ENCODE results near the gene CLTCL1.
"Not testable (repeated sequence)": the region's sequence is repeated elsewhere in the genome, so short reads cannot be mapped to it uniquely, and the experiment has no call there.

Gene CLTCL1

GRCh38 chr22:19258968-19259288, 32.6 kb downstream of the CLTCL1 start:
- H3K27ac ChIP-seq (ENCODE audit: low read depth in 2 of 2, low read length in 2 of 2); H3K36me3 ChIP-seq (ENCODE audit: control insufficient read depth in 2 of 2, insufficient read depth in 2 of 2, low read length in 2 of 2); H3K9ac ChIP-seq (ENCODE audit: low read depth in 1 of 2, low read length in 2 of 2); H3K9me3 ChIP-seq (ENCODE audit: control insufficient read depth in 2 of 2, low read length in 2 of 2); H3K4me3 ChIP-seq (ENCODE audit: low read length in 2 of 2); H3K27me3 ChIP-seq (ENCODE audit: control insufficient read depth in 2 of 2, insufficient read depth in 2 of 2, low read length in 2 of 2); H3K4me1 ChIP-seq (ENCODE audit: control insufficient read depth in 2 of 2, insufficient read depth in 2 of 2, low read length in 2 of 2): not testable (repeated sequence)

GRCh38 chr22:19258371-19258770, 33.1 kb downstream of the CLTCL1 start:
- no peak overlapping the region for H3K4me3 ChIP-seq (ENCODE audit: low read length in 2 of 2)
- H3K27me3 ChIP-seq (ENCODE audit: control insufficient read depth in 2 of 2, insufficient read depth in 2 of 2, low read length in 2 of 2): no peaks in the 10 kb centered on the region
- H3K9me3 ChIP-seq (ENCODE audit: control insufficient read depth in 2 of 2, low read length in 2 of 2): no peaks in the 10 kb centered on the region
- H3K9ac ChIP-seq (ENCODE audit: low read depth in 1 of 2, low read length in 2 of 2): no peak overlapping the region
- no peak overlapping the region for H3K27ac ChIP-seq (ENCODE audit: low read depth in 2 of 2, low read length in 2 of 2)
- H3K4me1 ChIP-seq (ENCODE audit: control insufficient read depth in 2 of 2, insufficient read depth in 2 of 2, low read length in 2 of 2): peaks cover 0 to 2% of the 10 kb centered on the region in 2 donors
- H3K36me3 ChIP-seq (ENCODE audit: control insufficient read depth in 2 of 2, insufficient read depth in 2 of 2, low read length in 2 of 2): peaks cover 0 to 3% of the 10 kb centered on the region in 2 donors

GRCh38 chr22:19256362-19256761, 35.2 kb downstream of the CLTCL1 start:
- not testable (repeated sequence) for H3K4me3 ChIP-seq (ENCODE audit: low read length in 2 of 2); H3K27me3 ChIP-seq (ENCODE audit: control insufficient read depth in 2 of 2, insufficient read depth in 2 of 2, low read length in 2 of 2); H3K4me1 ChIP-seq (ENCODE audit: control insufficient read depth in 2 of 2, insufficient read depth in 2 of 2, low read length in 2 of 2); H3K27ac ChIP-seq (ENCODE audit: low read depth in 2 of 2, low read length in 2 of 2); H3K36me3 ChIP-seq (ENCODE audit: control insufficient read depth in 2 of 2, insufficient read depth in 2 of 2, low read length in 2 of 2); H3K9ac ChIP-seq (ENCODE audit: low read depth in 1 of 2, low read length in 2 of 2); H3K9me3 ChIP-seq (ENCODE audit: control insufficient read depth in 2 of 2, low read length in 2 of 2)

GRCh38 chr22:19253143-19253542, 38.4 kb downstream of the CLTCL1 start:
- Histone ChIP-seq H3K36me3 (ENCODE audit: control insufficient read depth in 2 of 2, insufficient read depth in 2 of 2, low read length in 2 of 2) (peaks cover 0 to 3% of the 10 kb centered on the region in 2 donors), H3K27ac (ENCODE audit: low read depth in 2 of 2, low read length in 2 of 2) (no peak overlapping the region), H3K4me1 (ENCODE audit: control insufficient read depth in 2 of 2, insufficient read depth in 2 of 2, low read length in 2 of 2) (no peaks in the 10 kb centered on the region), H3K9ac (ENCODE audit: low read depth in 1 of 2, low read length in 2 of 2) (no peak overlapping the region), H3K4me3 (ENCODE audit: low read length in 2 of 2) (no peak overlapping the region), H3K27me3 (ENCODE audit: control insufficient read depth in 2 of 2, insufficient read depth in 2 of 2, low read length in 2 of 2) (no peaks in the 10 kb centered on the region), H3K9me3 (ENCODE audit: control insufficient read depth in 2 of 2, low read length in 2 of 2) (no peaks in the 10 kb centered on the region)

GRCh38 chr22:19244600-19245352, 46.7 kb downstream of the CLTCL1 start:
- Histone ChIP-seq H3K27me3 (ENCODE audit: control insufficient read depth in 2 of 2, insufficient read depth in 2 of 2, low read length in 2 of 2) (no peaks in the 10 kb centered on the region), H3K36me3 (ENCODE audit: control insufficient read depth in 2 of 2, insufficient read depth in 2 of 2, low read length in 2 of 2) (no peaks in the 10 kb centered on the region), H3K9me3 (ENCODE audit: control insufficient read depth in 2 of 2, low read length in 2 of 2) (no peaks in the 10 kb centered on the region), H3K9ac (ENCODE audit: low read depth in 1 of 2, low read length in 2 of 2) (no peak overlapping the region), H3K4me1 (ENCODE audit: control insufficient read depth in 2 of 2, insufficient read depth in 2 of 2, low read length in 2 of 2) (no peaks in the 10 kb centered on the region), H3K4me3 (ENCODE audit: low read length in 2 of 2) (no peak overlapping the region), H3K27ac (ENCODE audit: low read depth in 2 of 2, low read length in 2 of 2) (no peak overlapping the region)

GRCh38 chr22:19242699-19243098, 48.8 kb downstream of the CLTCL1 start:
- Histone ChIP-seq H3K27ac (ENCODE audit: low read depth in 2 of 2, low read length in 2 of 2) (no peak overlapping the region), H3K9ac (ENCODE audit: low read depth in 1 of 2, low read length in 2 of 2) (no peak overlapping the region)

GRCh38 chr22:19241593-19241906, 50.0 kb downstream of the CLTCL1 start:
- Histone ChIP-seq H3K9ac (ENCODE audit: low read depth in 1 of 2, low read length in 2 of 2) (no peak overlapping the region), H3K36me3 (ENCODE audit: control insufficient read depth in 2 of 2, insufficient read depth in 2 of 2, low read length in 2 of 2) (no peaks in the 10 kb centered on the region), H3K27ac (ENCODE audit: low read depth in 2 of 2, low read length in 2 of 2) (no peak overlapping the region), H3K9me3 (ENCODE audit: control insufficient read depth in 2 of 2, low read length in 2 of 2) (no peaks in the 10 kb centered on the region), H3K4me1 (ENCODE audit: control insufficient read depth in 2 of 2, insufficient read depth in 2 of 2, low read length in 2 of 2) (no peaks in the 10 kb centered on the region), H3K4me3 (ENCODE audit: low read length in 2 of 2) (no peak overlapping the region), H3K27me3 (ENCODE audit: control insufficient read depth in 2 of 2, insufficient read depth in 2 of 2, low read length in 2 of 2) (no peaks in the 10 kb centered on the region)

More at GRCh38 chr22:19242699-19243098, 48.8 kb downstream of the CLTCL1 start:
- Histone ChIP-seq H3K4me3 (ENCODE audit: low read length in 2 of 2) (no peak overlapping the region), H3K27me3 (ENCODE audit: control insufficient read depth in 2 of 2, insufficient read depth in 2 of 2, low read length in 2 of 2) (no peaks in the 10 kb centered on the region), H3K9me3 (ENCODE audit: control insufficient read depth in 2 of 2, low read length in 2 of 2) (no peaks in the 10 kb centered on the region), H3K4me1 (ENCODE audit: control insufficient read depth in 2 of 2, insufficient read depth in 2 of 2, low read length in 2 of 2) (no peaks in the 10 kb centered on the region), H3K36me3 (ENCODE audit: control insufficient read depth in 2 of 2, insufficient read depth in 2 of 2, low read length in 2 of 2) (no peaks in the 10 kb centered on the region)

- no peak overlapping the region for H3K4me3 ChIP-seq (ENCODE audit: low read length in 2 of 2)
- H3K36me3 ChIP-seq (ENCODE audit: control insufficient read depth in 2 of 2, insufficient read depth in 2 of 2, low read length in 2 of 2): no peaks in the 10 kb centered on the region
- H3K27me3 ChIP-seq (ENCODE audit: control insufficient read depth in 2 of 2, insufficient read depth in 2 of 2, low read length in 2 of 2): no peaks in the 10 kb centered on the region
- no peak overlapping the region for H3K27ac ChIP-seq (ENCODE audit: low read depth in 2 of 2, low read length in 2 of 2)
- H3K4me1 ChIP-seq (ENCODE audit: control insufficient read depth in 2 of 2, insufficient read depth in 2 of 2, low read length in 2 of 2): no peaks in the 10 kb centered on the region
- H3K9me3 ChIP-seq (ENCODE audit: control insufficient read depth in 2 of 2, low read length in 2 of 2): no peaks in the 10 kb centered on the region
- H3K9ac ChIP-seq (ENCODE audit: low read depth in 1 of 2, low read length in 2 of 2): no peak overlapping the region
Measured at GRCh38 chr22:19240813-19241592, 50.5 kb downstream of the CLTCL1 start.

- Histone ChIP-seq H3K4me1 (ENCODE audit: control insufficient read depth in 2 of 2, insufficient read depth in 2 of 2, low read length in 2 of 2) (no peaks in the 10 kb centered on the region), H3K4me3 (ENCODE audit: low read length in 2 of 2) (no peak overlapping the region), H3K9ac (ENCODE audit: low read depth in 1 of 2, low read length in 2 of 2) (no peak overlapping the region), H3K9me3 (ENCODE audit: control insufficient read depth in 2 of 2, low read length in 2 of 2) (no peaks in the 10 kb centered on the region), H3K27me3 (ENCODE audit: control insufficient read depth in 2 of 2, insufficient read depth in 2 of 2, low read length in 2 of 2) (no peaks in the 10 kb centered on the region), H3K27ac (ENCODE audit: low read depth in 2 of 2, low read length in 2 of 2) (no peak overlapping the region), H3K36me3 (ENCODE audit: control insufficient read depth in 2 of 2, insufficient read depth in 2 of 2, low read length in 2 of 2) (no peaks in the 10 kb centered on the region)
Measured at GRCh38 chr22:19239464-19239863, 52.1 kb downstream of the CLTCL1 start.

- H3K36me3 ChIP-seq (ENCODE audit: control insufficient read depth in 2 of 2, insufficient read depth in 2 of 2, low read length in 2 of 2): no peaks in the 10 kb centered on the region
- no peaks in the 10 kb centered on the region for H3K4me1 ChIP-seq (ENCODE audit: control insufficient read depth in 2 of 2, insufficient read depth in 2 of 2, low read length in 2 of 2)
- no peak overlapping the region for H3K9ac ChIP-seq (ENCODE audit: low read depth in 1 of 2, low read length in 2 of 2)
- no peaks in the 10 kb centered on the region for H3K27me3 ChIP-seq (ENCODE audit: control insufficient read depth in 2 of 2, insufficient read depth in 2 of 2, low read length in 2 of 2)
- H3K27ac ChIP-seq (ENCODE audit: low read depth in 2 of 2, low read length in 2 of 2): no peak overlapping the region
- H3K9me3 ChIP-seq (ENCODE audit: control insufficient read depth in 2 of 2, low read length in 2 of 2): no peaks in the 10 kb centered on the region
- no peak overlapping the region for H3K4me3 ChIP-seq (ENCODE audit: low read length in 2 of 2)
Measured at GRCh38 chr22:19238900-19239299, 52.6 kb downstream of the CLTCL1 start.
